ENCODE measurements around the gene NR3C1.

GRCh38 chr5:143308731-143309130 is 94.8 kb downstream of the NR3C1 start:
- TF ChIP-seq CTCF (IDR thresholded peaks at IDR 0.05) (no peak), POLR2A (IDR thresholded peaks at IDR 0.05) (no peak)
